UCSD-AML1 (cell line): ENCODE data around the gene NCCRP1.

Source experiments
- DNase-seq: peaks from one replicate; lab custom pipeline; 2025; ENCODE audit not compliant: unreplicated experiment; lab: John Stamatoyannopoulos, UW

NCCRP1 gene

DNA sequence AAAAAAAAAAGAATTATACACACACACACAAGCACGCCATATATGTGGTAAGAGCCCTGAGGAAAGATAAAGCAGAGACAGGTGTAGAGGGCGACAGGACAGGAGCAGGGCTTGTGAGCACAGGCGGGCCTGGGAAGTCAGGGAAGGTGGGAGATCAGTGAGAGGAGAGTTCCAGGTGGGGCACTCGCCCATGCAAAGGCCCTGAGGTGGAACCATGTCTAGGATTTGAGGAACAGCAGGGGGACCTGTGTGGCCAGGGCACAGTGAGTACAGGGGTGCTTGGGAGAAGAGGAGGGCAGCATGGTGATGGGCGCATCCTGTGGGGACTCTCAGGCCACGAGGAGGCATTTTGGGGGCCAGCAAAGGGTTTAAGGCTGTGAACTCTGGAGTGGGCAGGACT is 32.5 kb upstream of the NCCRP1 start:
- DNase-seq: no peak

DNA sequence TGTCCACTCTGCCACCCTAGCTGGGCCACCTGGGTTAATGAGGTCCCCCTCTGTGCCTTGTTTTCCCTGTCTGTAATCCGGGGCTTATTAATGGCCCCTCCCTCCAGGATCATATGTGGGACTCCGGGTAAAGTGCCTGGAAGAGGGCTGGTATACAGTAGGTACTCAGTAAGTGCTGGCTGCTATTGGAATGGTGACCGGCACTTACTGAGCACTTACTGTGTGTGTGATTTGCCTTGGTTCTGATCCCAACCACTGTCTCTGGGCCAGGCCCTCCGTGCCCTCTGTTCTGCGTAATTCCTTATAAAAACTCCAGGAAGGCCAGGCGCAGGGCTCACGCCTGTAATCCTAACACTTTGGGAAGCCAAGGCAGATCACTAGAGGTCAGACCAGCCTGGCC is 30.9 kb upstream of the NCCRP1 start:
- no peak for DNase-seq

DNA sequence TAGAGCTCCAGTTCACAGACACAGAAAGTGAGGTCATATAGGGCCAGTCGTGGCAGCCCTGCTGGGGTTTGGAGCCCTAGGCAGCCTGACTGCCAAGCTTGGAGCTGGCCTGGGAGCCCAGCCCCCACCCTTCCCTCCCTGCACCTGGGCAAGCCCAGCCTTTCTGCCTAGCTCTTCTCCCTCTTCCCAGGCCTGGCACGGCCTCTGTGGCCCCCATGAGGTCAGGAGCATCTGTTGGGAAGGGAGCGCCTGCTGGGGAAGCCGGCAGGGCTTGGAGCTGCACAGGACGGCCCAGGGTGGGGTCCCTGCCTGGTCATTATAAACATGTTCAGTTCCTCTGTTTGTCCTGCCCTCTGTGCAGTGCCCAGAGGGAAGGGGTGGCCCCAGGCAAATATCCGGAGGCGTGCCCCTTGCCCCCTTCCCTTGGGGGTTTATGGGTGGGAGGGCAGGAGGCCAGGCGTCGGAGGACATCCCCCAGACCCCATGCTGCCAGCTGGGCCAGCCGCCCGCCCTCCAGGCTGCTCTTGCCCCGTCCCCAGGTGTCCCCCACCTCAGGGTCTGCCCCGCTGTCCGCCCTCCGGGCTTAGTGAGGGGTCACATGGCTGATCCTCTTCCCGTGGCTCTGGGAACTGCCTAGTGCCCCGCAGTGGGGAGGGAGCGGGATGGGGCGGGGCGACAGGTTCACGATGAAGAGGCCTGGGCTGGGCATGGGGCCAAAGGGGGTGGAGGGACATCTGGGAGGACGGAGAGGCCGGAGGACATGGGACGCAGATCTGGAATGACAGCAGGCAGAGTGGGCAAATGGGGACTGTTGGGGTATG is 30.0 kb upstream of the NCCRP1 start:
- no peak for DNase-seq

DNA sequence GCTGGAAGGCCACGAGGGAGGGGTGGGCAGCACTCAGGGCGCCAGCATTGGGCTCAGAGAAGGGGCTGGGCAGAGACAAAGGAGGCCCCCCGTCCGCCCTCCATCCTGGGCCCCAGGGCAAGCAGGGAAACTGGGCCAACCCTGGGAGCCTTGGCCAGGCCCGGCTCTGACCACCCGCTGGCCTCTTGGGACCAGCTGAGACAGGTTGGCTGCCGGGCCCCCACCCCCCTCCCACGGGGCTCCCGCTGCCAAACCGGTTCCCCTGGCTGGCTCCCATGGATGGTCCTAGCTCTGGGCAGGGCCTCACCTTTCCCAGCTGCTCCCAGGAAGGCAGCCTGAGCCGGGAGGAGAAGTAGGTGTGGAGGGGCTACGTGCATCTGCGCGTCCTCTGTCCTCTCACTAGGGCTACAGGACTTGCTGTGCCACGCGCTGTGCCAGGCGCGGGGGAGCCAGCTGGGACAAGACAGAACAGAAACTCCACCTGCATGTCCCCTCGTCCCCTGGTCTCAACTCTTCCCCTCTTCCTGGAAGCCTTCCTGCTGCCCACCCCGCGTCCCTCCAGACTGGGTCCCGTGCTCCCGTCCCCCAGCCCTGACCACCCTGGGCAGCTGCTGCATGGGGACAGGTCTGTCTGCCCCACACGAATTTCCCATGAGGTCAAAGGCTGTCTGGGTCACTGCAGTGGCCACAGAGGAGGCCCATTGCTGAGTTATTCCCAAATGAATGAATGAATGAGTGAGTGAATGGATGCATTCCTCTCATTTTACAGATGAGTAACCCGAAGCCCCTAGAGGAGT is 29.1 kb upstream of the NCCRP1 start:
- DNase-seq: no peak

DNA sequence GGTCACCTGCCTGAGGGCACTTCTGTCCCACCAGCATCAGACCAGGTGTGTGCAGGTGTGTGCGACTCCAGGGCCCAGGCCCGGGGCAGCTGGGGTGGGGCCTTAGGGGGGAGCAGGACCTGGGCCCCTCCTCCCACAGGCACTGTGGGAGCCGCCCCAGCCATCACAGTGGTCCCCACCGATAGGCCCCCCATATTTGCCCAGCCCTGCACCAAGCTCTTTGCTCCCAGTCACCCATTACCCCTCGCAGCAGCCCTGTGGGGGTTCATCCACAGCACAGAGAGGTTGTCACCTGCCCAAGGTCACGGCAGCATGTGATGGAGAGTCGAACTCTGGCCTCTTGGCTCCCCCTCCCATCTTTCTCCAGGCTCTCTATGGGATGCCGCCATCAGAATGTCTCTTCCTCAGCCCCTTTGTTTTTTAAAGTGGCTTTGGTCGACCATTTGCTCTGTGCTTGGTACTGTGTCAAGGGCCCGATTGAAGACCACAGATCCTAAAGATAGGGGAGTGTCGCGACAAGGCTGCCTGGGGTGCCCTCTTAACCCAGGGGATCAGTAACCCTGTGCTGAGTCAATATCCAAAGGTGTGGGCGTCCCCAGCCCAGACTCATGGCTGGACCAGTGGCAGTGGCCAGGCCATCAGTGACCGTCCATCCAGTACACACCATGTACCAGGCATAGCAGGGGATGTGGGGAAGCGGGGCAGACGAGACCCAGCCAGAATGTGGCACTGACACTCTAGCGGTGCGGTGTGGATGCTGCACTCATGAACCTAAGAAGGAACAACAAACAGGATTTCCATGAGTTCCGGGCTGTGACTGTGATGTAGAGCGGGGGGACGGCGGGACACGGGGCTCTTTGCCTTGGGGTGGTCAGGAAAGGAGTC is 28.3 kb upstream of the NCCRP1 start:
- no peak for DNase-seq

DNA sequence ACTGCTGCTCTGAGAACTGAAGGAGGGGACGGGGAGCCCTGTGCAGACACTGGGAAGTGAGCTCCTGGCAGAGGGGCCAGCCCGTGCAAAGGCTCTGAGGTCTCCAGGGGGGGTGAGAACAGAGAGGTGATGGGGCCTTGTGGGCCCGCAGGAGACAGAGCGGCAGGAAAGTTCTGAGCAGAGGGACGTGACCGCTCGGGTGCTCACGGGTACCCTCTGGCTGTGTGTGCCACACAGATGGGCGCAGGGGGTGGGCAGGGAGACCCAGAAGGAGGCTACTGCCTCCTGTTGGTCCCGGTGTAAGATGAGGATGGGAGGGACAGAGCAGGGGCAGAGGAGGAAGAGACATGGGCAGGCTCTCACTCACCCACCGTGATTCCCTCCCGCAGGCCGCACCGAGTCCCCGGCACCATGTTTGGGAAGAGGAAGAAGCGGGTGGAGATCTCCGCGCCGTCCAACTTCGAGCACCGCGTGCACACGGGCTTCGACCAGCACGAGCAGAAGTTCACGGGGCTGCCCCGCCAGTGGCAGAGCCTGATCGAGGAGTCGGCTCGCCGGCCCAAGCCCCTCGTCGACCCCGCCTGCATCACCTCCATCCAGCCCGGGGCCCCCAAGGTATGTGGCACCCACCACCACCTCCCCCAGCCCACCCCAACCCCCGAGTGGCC is 27.5 kb upstream of the NCCRP1 start:
- no peak for DNase-seq

DNA sequence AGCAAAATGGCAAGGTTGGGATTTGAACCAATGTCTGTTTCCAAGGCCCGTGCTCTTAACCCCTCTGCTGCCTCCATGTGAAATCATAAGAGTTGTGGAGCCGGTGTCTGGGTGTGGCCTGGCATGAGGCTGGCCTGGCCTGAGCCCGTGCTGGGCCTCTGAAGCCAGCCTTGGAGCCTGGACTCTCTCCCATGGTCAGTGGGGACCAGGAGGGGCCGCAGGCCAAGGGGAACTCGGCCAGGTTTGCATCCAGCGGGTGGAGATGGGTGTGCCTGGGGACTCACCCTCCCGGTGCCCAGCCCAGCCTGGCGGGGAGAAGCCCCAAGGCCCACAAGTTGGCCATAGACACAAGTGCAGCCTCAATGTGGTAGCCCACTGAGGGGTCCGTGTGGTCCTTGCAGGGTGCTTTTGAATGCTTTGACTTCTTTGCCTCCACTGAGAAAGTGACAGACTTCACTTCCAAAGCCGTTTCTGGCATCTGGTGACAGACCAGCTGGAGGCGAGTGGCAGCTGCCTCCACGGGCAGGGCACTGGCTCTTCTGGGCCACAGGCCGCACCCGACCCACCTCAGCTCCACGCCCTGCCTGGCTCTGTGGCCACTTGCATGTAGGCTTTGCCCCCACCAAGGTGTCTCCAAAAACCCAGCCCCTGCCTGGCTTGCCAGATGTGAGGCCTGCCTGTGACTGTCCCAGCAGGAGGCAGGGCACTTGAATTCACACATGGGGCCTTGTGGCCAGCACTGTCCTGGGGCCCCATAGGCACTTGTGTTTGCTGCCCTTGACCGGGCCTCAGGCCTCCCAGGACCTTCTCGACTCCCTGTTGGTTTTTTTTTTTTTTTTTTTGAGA is 26.2 kb upstream of the NCCRP1 start:
- no peak for DNase-seq

DNA sequence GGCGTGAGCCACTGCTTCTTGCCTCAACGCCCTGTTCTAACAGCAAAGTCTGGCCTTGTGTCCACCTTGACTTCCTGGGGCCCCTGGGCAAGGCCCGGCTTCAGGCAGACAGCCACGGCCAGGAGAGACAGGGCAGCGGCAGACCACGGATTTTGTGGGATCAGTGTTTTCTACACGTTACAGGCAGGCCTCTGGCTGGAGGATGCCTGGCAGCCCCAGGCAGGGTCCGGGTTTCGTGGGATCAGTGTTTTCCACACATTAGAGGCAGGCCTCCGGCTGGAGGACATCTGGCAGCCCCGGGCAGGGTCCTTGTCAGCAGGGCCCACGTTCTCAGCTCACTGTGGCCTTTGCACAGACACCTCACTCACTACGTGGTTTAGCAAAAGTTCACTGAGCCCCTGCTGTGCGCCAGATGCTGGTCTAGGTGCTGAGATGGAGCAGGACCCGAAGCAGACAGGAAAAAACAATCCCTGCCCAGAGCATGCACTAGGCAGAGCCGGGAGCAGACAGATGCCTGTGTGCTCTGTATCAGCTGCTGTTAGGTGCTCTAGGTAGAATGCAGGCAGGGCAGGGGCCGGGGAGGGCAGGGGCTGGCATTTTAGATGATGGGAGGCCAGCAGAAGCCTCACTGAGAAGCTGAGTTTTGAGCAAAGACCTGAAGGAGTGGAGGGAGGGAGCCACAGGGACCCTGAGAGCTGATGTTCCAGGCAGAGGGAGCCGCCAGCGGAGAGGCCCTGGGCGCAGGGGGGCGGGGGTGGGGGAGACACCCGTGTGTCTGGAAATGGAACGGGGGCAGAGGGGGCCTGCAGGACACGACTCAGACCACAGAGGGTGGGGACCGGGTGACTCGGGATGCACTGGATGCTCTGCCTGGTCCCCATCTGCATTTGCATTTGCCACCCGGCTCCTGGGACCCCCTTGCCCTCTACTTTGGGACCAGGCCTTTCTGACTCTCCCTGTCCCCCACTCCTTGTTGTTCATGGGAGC is 25.0 kb upstream of the NCCRP1 start:
- DNase-seq: no peak

DNA sequence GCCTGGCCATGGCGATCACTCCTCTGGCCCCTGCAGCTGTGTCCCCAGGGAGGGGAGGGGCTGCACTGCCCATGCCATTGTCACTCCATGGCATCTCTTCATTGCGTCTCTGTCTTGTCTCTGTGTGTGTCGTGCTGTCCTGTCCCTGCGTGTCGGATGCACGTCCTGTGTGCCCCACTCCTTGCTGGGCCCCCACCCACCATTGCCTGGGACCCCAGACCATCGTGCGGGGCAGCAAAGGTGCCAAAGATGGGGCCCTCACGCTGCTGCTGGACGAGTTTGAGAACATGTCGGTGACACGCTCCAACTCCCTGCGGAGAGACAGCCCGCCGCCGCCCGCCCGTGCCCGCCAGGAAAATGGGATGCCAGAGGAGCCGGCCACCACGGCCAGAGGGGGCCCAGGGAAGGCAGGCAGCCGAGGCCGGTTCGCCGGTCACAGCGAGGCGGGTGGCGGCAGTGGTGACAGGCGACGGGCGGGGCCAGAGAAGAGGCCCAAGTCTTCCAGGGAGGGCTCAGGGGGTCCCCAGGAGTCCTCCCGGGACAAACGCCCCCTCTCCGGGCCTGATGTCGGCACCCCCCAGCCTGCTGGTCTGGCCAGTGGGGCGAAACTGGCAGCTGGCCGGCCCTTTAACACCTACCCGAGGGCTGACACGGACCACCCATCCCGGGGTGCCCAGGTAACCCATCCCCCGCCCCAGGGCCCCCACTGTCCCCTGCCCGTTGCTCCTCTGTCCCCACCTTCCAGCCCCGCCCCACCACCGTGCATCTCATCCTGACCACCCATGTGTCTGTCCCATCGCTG is 23.9 kb upstream of the NCCRP1 start:
- no peak for DNase-seq

DNA sequence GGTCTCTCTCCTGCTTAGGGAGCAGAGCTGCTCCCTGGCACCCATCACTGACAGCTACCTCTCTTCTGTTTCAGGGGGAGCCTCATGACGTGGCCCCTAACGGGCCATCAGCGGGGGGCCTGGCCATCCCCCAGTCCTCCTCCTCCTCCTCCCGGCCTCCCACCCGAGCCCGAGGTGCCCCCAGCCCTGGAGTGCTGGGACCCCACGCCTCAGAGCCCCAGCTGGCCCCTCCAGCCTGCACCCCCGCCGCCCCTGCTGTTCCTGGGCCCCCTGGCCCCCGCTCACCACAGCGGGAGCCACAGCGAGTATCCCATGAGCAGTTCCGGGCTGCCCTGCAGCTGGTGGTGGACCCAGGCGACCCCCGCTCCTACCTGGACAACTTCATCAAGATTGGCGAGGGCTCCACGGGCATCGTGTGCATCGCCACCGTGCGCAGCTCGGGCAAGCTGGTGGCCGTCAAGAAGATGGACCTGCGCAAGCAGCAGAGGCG is 23.2 kb upstream of the NCCRP1 start:
- no peak for DNase-seq

DNA sequence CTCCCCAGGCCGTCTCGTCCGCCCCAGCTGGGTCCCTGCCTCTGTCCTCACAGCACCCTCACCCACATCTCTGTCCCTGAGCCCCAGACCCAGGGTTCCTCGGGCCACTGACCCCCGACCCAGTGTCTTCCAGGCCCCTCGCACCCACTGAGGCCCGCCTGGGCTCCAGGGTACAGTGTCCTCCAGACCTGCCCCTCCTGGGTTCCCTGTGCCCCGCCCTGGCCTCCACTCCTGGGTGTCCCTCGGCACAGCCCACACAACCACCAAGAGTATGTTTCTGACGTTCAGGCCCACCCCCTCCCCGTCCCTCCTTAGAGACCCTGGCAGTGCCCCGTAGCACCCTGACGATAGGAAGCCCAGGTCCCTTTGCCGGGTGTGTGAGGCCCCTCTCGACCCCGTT is 22.6 kb upstream of the NCCRP1 start:
- no peak for DNase-seq

DNA sequence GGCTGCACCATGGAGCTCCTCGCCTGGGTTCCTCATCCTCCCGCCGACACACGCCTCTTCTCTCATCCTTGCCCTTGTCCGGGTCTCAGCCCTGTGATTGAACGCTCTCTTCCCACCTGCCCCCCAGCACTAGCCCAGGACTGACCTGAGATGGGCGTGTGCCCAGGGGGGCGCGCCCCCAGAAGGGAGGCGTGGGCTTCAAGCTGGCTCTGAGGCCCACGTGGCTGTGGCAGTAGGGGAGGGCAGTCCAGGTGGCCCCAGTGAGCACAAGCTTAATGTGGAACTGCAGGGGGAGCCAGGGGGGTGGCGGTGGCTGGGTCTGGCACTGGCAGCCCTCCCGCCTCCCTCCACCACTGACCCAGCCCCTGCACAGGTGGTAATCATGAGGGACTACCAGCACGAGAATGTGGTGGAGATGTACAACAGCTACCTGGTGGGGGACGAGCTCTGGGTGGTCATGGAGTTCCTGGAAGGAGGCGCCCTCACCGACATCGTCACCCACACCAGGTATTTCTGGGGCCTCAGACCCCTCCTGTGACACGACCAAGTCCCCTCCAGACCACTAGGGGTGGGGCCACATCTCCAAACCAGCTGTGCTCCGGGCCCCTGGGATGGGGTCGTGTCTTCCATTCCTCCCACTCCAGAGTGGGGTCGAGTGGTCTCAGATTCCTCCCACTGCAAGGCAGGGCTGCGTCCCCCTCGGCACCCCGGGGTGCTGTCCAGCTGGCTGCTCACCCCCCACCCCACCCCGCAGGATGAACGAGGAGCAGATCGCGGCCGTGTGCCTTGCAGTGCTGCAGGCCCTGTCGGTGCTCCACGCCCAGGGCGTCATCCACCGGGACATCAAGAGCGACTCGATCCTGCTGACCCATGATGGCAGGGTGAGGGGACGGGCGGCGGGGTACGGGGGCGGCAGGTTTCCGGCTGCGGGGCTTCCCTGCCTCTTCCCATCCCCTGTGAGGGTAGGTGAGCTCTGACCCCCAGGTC is 21.9 kb upstream of the NCCRP1 start:
- DNase-seq: no peak

DNA sequence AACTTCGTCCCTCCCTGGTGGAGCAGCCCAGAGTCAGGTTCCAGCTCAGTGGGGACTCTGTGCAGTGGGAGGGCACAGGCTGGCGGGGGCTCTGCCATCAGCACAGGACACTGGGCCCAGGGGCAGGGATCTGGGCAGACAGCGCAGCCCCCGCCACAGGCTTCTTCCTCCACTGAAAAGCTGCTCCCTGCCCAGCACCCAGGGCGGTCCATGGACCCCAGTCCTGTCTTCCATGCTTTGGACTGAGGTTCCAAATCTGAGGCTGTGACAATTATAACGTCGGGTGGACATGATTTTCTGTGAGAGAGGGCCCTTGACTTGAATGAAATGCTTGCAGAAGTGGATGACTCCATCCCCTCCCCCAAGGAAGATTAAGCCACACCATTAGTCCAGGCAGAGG is 21.2 kb upstream of the NCCRP1 start:
- no peak for DNase-seq

DNA sequence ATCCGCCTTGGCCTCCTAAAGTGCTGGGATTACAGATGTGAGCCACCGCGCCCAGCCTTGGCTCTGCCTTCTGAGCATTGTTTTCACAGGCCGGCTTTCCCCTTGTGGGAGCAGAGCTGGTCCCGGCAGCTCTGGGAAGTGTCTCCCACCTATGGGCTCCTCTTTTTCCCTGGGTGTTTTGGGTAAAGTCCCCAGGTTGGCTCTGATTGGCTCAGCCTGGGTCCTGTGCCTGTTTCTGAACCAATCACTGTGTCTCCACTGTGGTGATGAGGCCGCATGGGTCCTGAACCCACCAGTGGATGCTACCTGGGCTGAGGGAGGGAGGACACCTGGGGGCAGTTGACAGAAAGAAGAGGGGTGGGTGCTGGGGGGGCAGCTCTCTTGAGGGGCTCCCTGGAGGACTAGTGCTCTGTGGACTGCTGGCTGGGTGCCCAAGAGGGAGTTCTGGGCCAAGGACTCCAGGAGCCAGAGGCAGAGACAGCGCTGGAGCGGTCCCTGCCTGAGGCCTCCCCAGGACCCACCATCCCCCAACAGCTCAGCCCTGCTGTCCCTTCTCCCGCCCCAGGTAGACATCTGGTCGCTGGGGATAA is 19.6 kb upstream of the NCCRP1 start:
- DNase-seq: no peak

DNA sequence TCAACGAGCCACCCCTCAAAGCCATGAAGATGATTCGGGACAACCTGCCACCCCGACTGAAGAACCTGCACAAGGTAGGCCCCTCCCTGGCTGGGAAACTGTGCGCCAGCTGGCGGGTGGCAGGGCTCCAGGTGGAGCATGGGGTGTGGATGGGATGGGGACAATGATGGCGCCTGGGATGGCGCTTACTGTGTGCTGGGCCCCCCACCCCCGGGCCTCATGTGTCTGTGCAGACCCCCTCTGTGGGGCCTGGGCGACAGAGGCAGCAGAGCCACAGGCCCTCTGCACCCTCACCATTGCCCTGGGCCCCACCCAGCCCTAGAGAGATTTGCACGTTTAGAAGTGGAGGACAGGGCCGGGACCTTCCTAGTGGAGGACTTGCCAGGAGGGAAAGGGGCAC is 19.0 kb upstream of the NCCRP1 start:
- no peak for DNase-seq

DNA sequence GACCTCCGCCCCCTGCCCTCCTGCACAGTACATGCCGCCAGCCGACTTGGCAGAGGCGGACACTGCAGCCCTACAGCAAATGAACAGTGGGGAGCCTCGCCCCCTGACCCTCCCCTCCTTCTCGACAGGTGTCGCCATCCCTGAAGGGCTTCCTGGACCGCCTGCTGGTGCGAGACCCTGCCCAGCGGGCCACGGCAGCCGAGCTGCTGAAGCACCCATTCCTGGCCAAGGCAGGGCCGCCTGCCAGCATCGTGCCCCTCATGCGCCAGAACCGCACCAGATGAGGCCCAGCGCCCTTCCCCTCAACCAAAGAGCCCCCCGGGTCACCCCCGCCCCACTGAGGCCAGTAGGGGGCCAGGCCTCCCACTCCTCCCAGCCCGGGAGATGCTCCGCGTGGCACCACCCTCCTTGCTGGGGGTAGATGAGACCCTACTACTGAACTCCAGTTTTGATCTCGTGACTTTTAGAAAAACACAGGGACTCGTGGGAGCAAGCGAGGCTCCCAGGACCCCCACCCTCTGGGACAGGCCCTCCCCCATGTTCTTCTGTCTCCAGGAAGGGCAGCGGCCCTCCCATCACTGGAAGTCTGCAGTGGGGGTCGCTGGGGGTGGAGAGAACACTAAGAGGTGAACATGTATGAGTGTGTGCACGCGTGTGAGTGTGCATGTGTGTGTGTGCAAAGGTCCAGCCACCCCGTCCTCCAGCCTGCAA is 18.3 kb upstream of the NCCRP1 start:
- DNase-seq: no peak
